GM23338 (cell line): ENCODE measurements around the gene SUSD2. TPM values are rescaled to one million over a fixed set of nuclear protein-coding genes. Genes with fewer than 3 reads are reported as not detected.

Experiments
- ATAC-seq: fragments of 200-7000 bp; cut with Tn5 transposase; 3 replicates; pipeline ENCODE4 v1.9.1; 2020
- DNase-seq: peaks from one replicate; pipeline ENCODE4 v3.0.0-alpha.2; 2015; ENCODE audit warnings: low spot score
- H2AFZ ChIP-seq: fragments of 200-600 bp; sonication (generic); 2 replicates; pipeline ENCODE4 v1.8.0; 2016; ENCODE audit warnings: antibody characterized with exemption, mild to moderate bottlenecking, moderate library complexity
- H3F3A ChIP-seq: fragments of 200-600 bp; sonication (generic); replicated peaks from 2 replicates; pipeline ENCODE4 v1.8.0; 2017; ENCODE audit warnings: antibody characterized with exemption, mixed run types, low read depth
- H3K27ac ChIP-seq: fragments of 200-600 bp; sonication (generic); 2 replicates; pipeline ENCODE4 v1.6.1; 2016; ENCODE audit warnings: low read depth
- H3K27me3 ChIP-seq: fragments of 200-600 bp; sonication (generic); 2 replicates; pipeline ENCODE4 v1.8.0; 2016; ENCODE audit warnings: mild to moderate bottlenecking, mixed run types, moderate library complexity; ENCODE audit not compliant: insufficient read depth
- H3K36me3 ChIP-seq: fragments of 200-600 bp; sonication (generic); 2 replicates; pipeline ENCODE4 v1.8.0; 2016; ENCODE audit warnings: mild to moderate bottlenecking; ENCODE audit not compliant: insufficient read depth
- H3K4me1 ChIP-seq: fragments of 200-600 bp; sonication (generic); 2 replicates; pipeline ENCODE4 v1.8.0; 2016; ENCODE audit warnings: mild to moderate bottlenecking, moderate library complexity; ENCODE audit not compliant: insufficient read depth
- H3K4me2 ChIP-seq: fragments of 200-600 bp; sonication (generic); 2 replicates; pipeline ENCODE4 v1.7.1; 2017; ENCODE audit warnings: mixed run types
- H3K4me3 ChIP-seq: fragments of 200-600 bp; sonication (generic); 2 replicates; pipeline ENCODE4 v1.6.1; 2016; ENCODE audit warnings: mixed run types
- H3K79me2 ChIP-seq: fragments of 200-600 bp; sonication (generic); replicated peaks from 2 replicates; pipeline ENCODE4 v1.8.0; 2017; ENCODE audit warnings: mild to moderate bottlenecking; ENCODE audit not compliant: insufficient read depth
- H3K9me2 ChIP-seq: fragments of 200-600 bp; sonication (generic); 2 replicates; pipeline ENCODE4 v1.8.0; 2017; ENCODE audit not compliant: insufficient read depth
- H4K20me1 ChIP-seq: fragments of 200-600 bp; sonication (generic); replicated peaks from 2 replicates; pipeline ENCODE4 v1.8.0; 2017; ENCODE audit warnings: mild to moderate bottlenecking; ENCODE audit not compliant: insufficient read depth
- H3K27ac Mint-ChIP-seq: 2 replicates; pipeline ENCODE4 v1.8.0; 2020; ENCODE audit warnings: inconsistent platforms, mild to moderate bottlenecking, moderate library complexity, mixed read lengths
- H3K27me3 Mint-ChIP-seq: 3 replicates; pipeline ENCODE4 v1.8.0; 2022; ENCODE audit warnings: low read depth, mild to moderate bottlenecking, moderate library complexity, mixed read lengths, inconsistent platforms; ENCODE audit not compliant: insufficient read depth, poor library complexity
- H3K36me3 Mint-ChIP-seq: 3 replicates; pipeline ENCODE4 v1.8.0; 2021; ENCODE audit warnings: low read depth, mild to moderate bottlenecking, inconsistent platforms, moderate library complexity, mixed read lengths
- H3K4me1 Mint-ChIP-seq: 3 replicates; pipeline ENCODE4 v1.8.0; 2020; ENCODE audit warnings: mild to moderate bottlenecking, inconsistent platforms, mixed read lengths
- H3K4me3 Mint-ChIP-seq: 3 replicates; pipeline ENCODE4 v1.8.0; 2021; ENCODE audit warnings: moderate library complexity, mild to moderate bottlenecking, inconsistent platforms, mixed read lengths
- H3K9me3 Mint-ChIP-seq: 3 replicates; pipeline ENCODE4 v1.8.0; 2020; ENCODE audit warnings: moderate library complexity, mild to moderate bottlenecking, inconsistent platforms, mixed read lengths
- CTCF ChIP-seq, 2 experiments: fragments of 200-600 bp in 1 of 2; sonication (generic) in 1 of 2; conservative IDR thresholded peaks; 2 replicates each; pipeline versions ENCODE4 v1.5.1 to v1.6.1; 2016 to 2017; ENCODE audit warnings: antibody characterized with exemption in 2 of 2, low read depth in 2 of 2, mild to moderate bottlenecking in 2 of 2, moderate library complexity in 1 of 2
- EZH2 ChIP-seq: fragments of 200-600 bp; sonication (generic); IDR thresholded peaks from one replicate; pipeline ENCODE4 v1.8.0; 2017; ENCODE audit warnings: antibody characterized with exemption, mild to moderate bottlenecking, low read depth; ENCODE audit not compliant: unreplicated experiment
- EZH2phosphoT487 ChIP-seq: fragments of 200-600 bp; sonication (generic); IDR thresholded peaks from one replicate; pipeline ENCODE4 v1.8.1; 2018; ENCODE audit warnings: antibody characterized with exemption; ENCODE audit not compliant: unreplicated experiment
- JUNB ChIP-seq: IDR thresholded peaks from one replicate; pipeline ENCODE4 v1.6.1; 2016; ENCODE audit warnings: antibody characterized with exemption; ENCODE audit not compliant: unreplicated experiment
- NANOG ChIP-seq: IDR thresholded peaks from 2 replicates; pipeline ENCODE4 v1.6.1; 2016; ENCODE audit warnings: antibody characterized with exemption, borderline replicate concordance
- REST ChIP-seq: IDR thresholded peaks from one replicate; pipeline ENCODE4 v1.6.1; 2018; ENCODE audit warnings: antibody characterized with exemption; ENCODE audit not compliant: unreplicated experiment
- STAT1 ChIP-seq: IDR thresholded peaks from one replicate; pipeline ENCODE4 v1.6.1; 2016; ENCODE audit warnings: antibody characterized with exemption; ENCODE audit not compliant: unreplicated experiment
- ZNF114 ChIP-seq: fragments of 250-450 bp; sonication (Bioruptor Pico); IDR thresholded peaks from 2 replicates; pipeline ENCODE4 v1.5.0; 2020; ENCODE audit warnings: mild to moderate bottlenecking, moderate library complexity
- ZNF331 ChIP-seq: fragments of 250-450 bp; sonication (Bioruptor Pico); IDR thresholded peaks from 2 replicates; pipeline ENCODE4 v1.5.0; 2020; ENCODE audit warnings: low read depth, mild to moderate bottlenecking, moderate library complexity
- polyA plus RNA-seq: library from polyadenylated mRNA; unstranded; fragments of >200 nt; fragmentation: Nextera tagmentation; extraction: Ambion mirVana; gene quantifications from 2 replicates; pipeline ENCODE4 v1.2.1, GENCODE V29; 2016
- total RNA-seq: library from RNA; depleted of rRNA; stranded (reverse); fragments of >200 nt; shearing (Covaris generic); gene quantifications from 2 replicates; pipeline ENCODE4 v1.2.3, GENCODE V29; 2014

Gene SUSD2
- total and polyA plus RNA-seq, 2 experiments from 2014 or later = 0.74 to 2.1 TPM

- Mint-ChIP-seq H3K27me3 (peaks cover 13% of the 10 kb centered on the region), H3K36me3 (no peaks in the 10 kb centered on the region), H3K27ac (no peak overlapping the region), H3K9me3 (no peaks in the 10 kb centered on the region; the same call in 2 of the 3 replicates), H3K4me3 (no peak overlapping the region), H3K4me1 (peaks cover 6% of the 10 kb centered on the region; the same call in 2 of the 3 replicates)
- H3K4me2 ChIP-seq = no peak overlapping the region
- H3K79me2 ChIP-seq = no peaks in the 10 kb centered on the region
- no peak for TF ChIP-seq NANOG
- no peak for TF ChIP-seq JUNB
- no peak for TF ChIP-seq ZNF114 (CRISPR knock-in tag)
- no peak for TF ChIP-seq STAT1
- TF ChIP-seq CTCF (conservative IDR thresholded peaks at IDR 0.05; ENCODE audit: low read depth in 2 of 2) = no peak
- no peak for TF ChIP-seq REST
- TF ChIP-seq EZH2 = no peak
- TF ChIP-seq EZH2phosphoT487 = no peak
- no peak for TF ChIP-seq ZNF331 (CRISPR knock-in tag)
- H3K36me3 ChIP-seq = no peaks in the 10 kb centered on the region
- H2AFZ ChIP-seq = no peak overlapping the region
- H3K9me2 ChIP-seq = no peaks in the 10 kb centered on the region
- no peaks in the 10 kb centered on the region for H3K27me3 ChIP-seq
- H3K27ac ChIP-seq = no peak overlapping the region
- H3F3A ChIP-seq = no peaks in the 10 kb centered on the region
- H4K20me1 ChIP-seq = no peaks in the 10 kb centered on the region
- no peaks in the 10 kb centered on the region; the same call in 1 of the 2 replicates for H3K4me1 ChIP-seq
- ATAC-seq (no peak), DNase-seq (no peak)
- no peak overlapping the region for H3K4me3 ChIP-seq
These were observed 5.1 kb downstream of the SUSD2 start for GRCh38 chr22:24186352-24186740.

- no peaks in the 10 kb centered on the region for H3F3A ChIP-seq
- H3K36me3 Mint-ChIP-seq = no peaks in the 10 kb centered on the region
- no peak for ATAC-seq
- no peaks in the 10 kb centered on the region for H3K4me1 ChIP-seq
- no peak for DNase-seq
- H3K27ac ChIP-seq = no peak overlapping the region
- H3K4me3 ChIP-seq = no peak overlapping the region
- H3K27me3 Mint-ChIP-seq = peaks cover 11% of the 10 kb centered on the region
- H3K4me2 ChIP-seq = no peak overlapping the region
- H3K27me3 ChIP-seq = no peaks in the 10 kb centered on the region
- peaks cover 3% of the 10 kb centered on the region; the same call in 2 of the 3 replicates for H3K4me1 Mint-ChIP-seq
- no peaks in the 10 kb centered on the region for H3K79me2 ChIP-seq
- no peak overlapping the region for H3K4me3 Mint-ChIP-seq
- H3K27ac Mint-ChIP-seq = no peak overlapping the region
- H3K9me3 Mint-ChIP-seq = no peaks in the 10 kb centered on the region; the same call in 2 of the 3 replicates
- no peaks in the 10 kb centered on the region for H4K20me1 ChIP-seq
- no peaks in the 10 kb centered on the region for H3K36me3 ChIP-seq
- no peaks in the 10 kb centered on the region for H3K9me2 ChIP-seq
- no peak overlapping the region for H2AFZ ChIP-seq
- no peak for TF ChIP-seq CTCF (conservative IDR thresholded peaks at IDR 0.05; ENCODE audit: low read depth in 2 of 2)
- no peak for TF ChIP-seq JUNB
- no peak for TF ChIP-seq NANOG
- TF ChIP-seq STAT1 = no peak
These were observed 5.8 kb downstream of the SUSD2 start for GRCh38 chr22:24186892-24187670.
